Measurements from ENCODE around the gene TTC16. TPM values are rescaled to one million over a fixed set of nuclear protein-coding genes. Genes with fewer than 3 reads are reported as not detected.
A peak's percentile ranks its signal among the peaks of the same experiment; 100 is the strongest.
"Not testable (repeated sequence)": the region's sequence is repeated elsewhere in the genome, so short reads cannot be mapped to it uniquely, and the experiment has no call there.

Gene TTC16
- total RNA-seq, 2 donors from 2014 or later, result 0.05 to 0.07 TPM

GRCh38 chr9:127778280-127779135, 62.6 kb downstream of the TTC16 start, which contains the start of gene SH2D3C:
Gene SH2D3C, minus strand, starts transcription at chr9:127778666. Its CDS starts 39 bp downstream, at chr9:127778627.
- peak within 1 kb of the TSS; percentile 1 for H3K4me3 ChIP-seq
- H3K27ac ChIP-seq, result peak within 1 kb of the TSS; percentile 67
- H3K27me3 ChIP-seq, result no peaks in the 10 kb centered on the region
- H3K9me3 ChIP-seq, result no peaks in the 10 kb centered on the region
- intact Hi-C loops (cut with DNase I), result no loop called here
- DNase-seq, result peak; percentile 47
- no peaks in the 10 kb centered on the region for H3K4me1 ChIP-seq
- TF ChIP-seq CTCF (IDR thresholded peaks at IDR 0.05), result no peak
- peak within 1 kb of the TSS; percentile 51 to 73 for H3K9ac ChIP-seq (ENCODE audit: low read depth in 2 of 2, low read length in 2 of 2)
- H3K36me3 ChIP-seq, result no peaks in the 10 kb centered on the region

GRCh38 chr9:127779136-127779981, 63.5 kb downstream of the TTC16 start:
- Histone ChIP-seq H3K27ac (peak overlapping the region; percentile 67), H3K27me3 (no peaks in the 10 kb centered on the region), H3K36me3 (no peaks in the 10 kb centered on the region), H3K9ac (ENCODE audit: low read depth in 2 of 2, low read length in 2 of 2) (peak overlapping the region; percentile 51 to 73), H3K4me3 (no peak overlapping the region), H3K4me1 (no peaks in the 10 kb centered on the region), H3K9me3 (no peaks in the 10 kb centered on the region)
- intact Hi-C loops (cut with DNase I), result no loop called here
- TF ChIP-seq CTCF (IDR thresholded peaks at IDR 0.05), result no peak
- DNase-seq, result no peak

GRCh38 chr9:127780126-127780885, 64.4 kb downstream of the TTC16 start:
- DNase-seq, result no peak

GRCh38 chr9:127780909-127781308, 65.0 kb downstream of the TTC16 start:
- intact Hi-C loops (cut with DNase I); H3K9me3 ChIP-seq; H3K9ac ChIP-seq (ENCODE audit: low read depth in 2 of 2, low read length in 2 of 2); H3K27me3 ChIP-seq; H3K36me3 ChIP-seq; H3K4me3 ChIP-seq; DNase-seq; H3K4me1 ChIP-seq; H3K27ac ChIP-seq: not testable (repeated sequence)

More at GRCh38 chr9:127780126-127780885, 64.4 kb downstream of the TTC16 start:
- no peak overlapping the region for H3K4me3 ChIP-seq
- H3K4me1 ChIP-seq, result no peaks in the 10 kb centered on the region
- H3K27me3 ChIP-seq, result no peaks in the 10 kb centered on the region
- intact Hi-C loops (cut with DNase I), result no loop called here
- H3K9ac ChIP-seq (ENCODE audit: low read depth in 2 of 2, low read length in 2 of 2), result peak overlapping the region; percentile 24 to 55
- no peak overlapping the region for H3K27ac ChIP-seq
- no peaks in the 10 kb centered on the region for H3K36me3 ChIP-seq
- H3K9me3 ChIP-seq, result no peaks in the 10 kb centered on the region
- TF ChIP-seq CTCF (IDR thresholded peaks at IDR 0.05), result no peak

Other genes with a start within 250 kb of the TTC16 start
- gene STXBP1, start 103.8 kb upstream of the TTC16 start, total RNA-seq, result 10 to 100 TPM in 1 of 2 donors, 1 to 10 TPM in 1; 8.2 to 15.8 TPM
- gene CFAP157, start 9.1 kb upstream of the TTC16 start, total RNA-seq, result under 1 TPM in 1 of 2 donors, not detected in 1; 0.12 TPM
- gene PTRH1, start 416 bp upstream of the TTC16 start, total RNA-seq, result 10 to 100 TPM in 1 of 2 donors, 1 to 10 TPM in 1; 8.9 to 23.8 TPM
- gene TOR2A, start 19.2 kb downstream of the TTC16 start, total RNA-seq, result 10 to 100 TPM; 25.8 to 29.8 TPM
- 1 to 10 TPM; 3.5 TPM for gene SH2D3C, start 62.6 kb downstream of the TTC16 start, total RNA-seq
- 10 to 100 TPM; 64.0 to 77.7 TPM for gene CDK9, start 70.0 kb downstream of the TTC16 start, total RNA-seq
- gene FPGS, start 86.8 kb downstream of the TTC16 start, total RNA-seq, result 10 to 100 TPM; 31.6 to 55.1 TPM
- gene ENG, start 138.6 kb downstream of the TTC16 start, total RNA-seq, result 10 to 100 TPM; 15.4 to 34.5 TPM
- 100 to 1,000 TPM; 159 to 166 TPM for gene AK1, start 161.6 kb downstream of the TTC16 start, total RNA-seq
- gene ST6GALNAC6, start 183.5 kb downstream of the TTC16 start, total RNA-seq, result 100 to 1,000 TPM; 251 to 279 TPM
- 10 to 100 TPM; 25.4 to 66.5 TPM for gene ST6GALNAC4, start 201.0 kb downstream of the TTC16 start, total RNA-seq
- gene PIP5KL1, start 214.7 kb downstream of the TTC16 start, total RNA-seq, result under 1 TPM; 0.85 to 0.89 TPM
- 10 to 100 TPM; 25.7 to 38.9 TPM for gene DPM2, start 221.8 kb downstream of the TTC16 start, total RNA-seq

Measured in colonic mucosa (tissue), 4 donors.